BLaER1 (cell line): ENCODE results near the gene MAS1.
"Not testable (repeated sequence)": the region's sequence is repeated elsewhere in the genome, so short reads cannot be mapped to it uniquely, and the experiment has no call there.

ENCODE experiments used
- H3K27ac ChIP-seq: shearing (Covaris generic); formaldehyde crosslinking; 2 replicates; pipeline ENCODE4 v1.8.1; 2022
- H3K27me3 ChIP-seq: shearing (Covaris generic); formaldehyde crosslinking; 2 replicates; pipeline ENCODE4 v1.8.1; 2022
- H3K36me3 ChIP-seq: shearing (Covaris generic); formaldehyde crosslinking; 2 replicates; pipeline ENCODE4 v1.8.1; 2022
- H3K4me1 ChIP-seq: shearing (Covaris generic); formaldehyde crosslinking; 2 replicates; pipeline ENCODE4 v1.8.1; 2022
- H3K4me2 ChIP-seq: shearing (Covaris generic); formaldehyde crosslinking; 2 replicates; pipeline ENCODE4 v1.8.1; 2022
- H3K4me3 ChIP-seq: shearing (Covaris generic); formaldehyde crosslinking; 2 replicates; pipeline ENCODE4 v1.8.1; 2022
- H3K9ac ChIP-seq: shearing (Covaris generic); formaldehyde crosslinking; 2 replicates; pipeline ENCODE4 v1.8.1; 2022
- H3K9me3 ChIP-seq: shearing (Covaris generic); formaldehyde crosslinking; 2 replicates; pipeline ENCODE4 v1.8.1; 2022
- H4K20me1 ChIP-seq: shearing (Covaris generic); formaldehyde crosslinking; 2 replicates; pipeline ENCODE4 v1.8.1; 2022
- Cebpa-rat ChIP-seq: shearing (Covaris generic); IDR thresholded peaks from 2 replicates; pipeline ENCODE4 v1.8.1; 2022

MAS1 gene

GRCh38 chr6:159913862-159914564 lies 23.2 kb downstream of the MAS1 start:
- H4K20me1 ChIP-seq = no peaks in the 10 kb centered on the region
- TF ChIP-seq Cebpa-rat = no peak
- H3K4me2 ChIP-seq = no peak overlapping the region
- no peak overlapping the region for H3K9ac ChIP-seq
- no peaks in the 10 kb centered on the region for H3K9me3 ChIP-seq
- H3K4me3 ChIP-seq = no peak overlapping the region
- H3K27me3 ChIP-seq = no peaks in the 10 kb centered on the region
- H3K27ac ChIP-seq = no peak overlapping the region
- H3K36me3 ChIP-seq = no peaks in the 10 kb centered on the region
- no peaks in the 10 kb centered on the region for H3K4me1 ChIP-seq

- H3K4me3 ChIP-seq = no peak overlapping the region
- no peak for TF ChIP-seq Cebpa-rat
- no peaks in the 10 kb centered on the region for H3K36me3 ChIP-seq
- no peak overlapping the region for H3K27ac ChIP-seq
- H4K20me1 ChIP-seq = no peaks in the 10 kb centered on the region
- no peaks in the 10 kb centered on the region for H3K4me1 ChIP-seq
- no peak overlapping the region for H3K9ac ChIP-seq
- H3K9me3 ChIP-seq = no peaks in the 10 kb centered on the region
- H3K27me3 ChIP-seq = no peaks in the 10 kb centered on the region
- no peak overlapping the region for H3K4me2 ChIP-seq
These were observed 23.8 kb downstream of the MAS1 start for GRCh38 chr6:159914565-159914923.

DNA sequence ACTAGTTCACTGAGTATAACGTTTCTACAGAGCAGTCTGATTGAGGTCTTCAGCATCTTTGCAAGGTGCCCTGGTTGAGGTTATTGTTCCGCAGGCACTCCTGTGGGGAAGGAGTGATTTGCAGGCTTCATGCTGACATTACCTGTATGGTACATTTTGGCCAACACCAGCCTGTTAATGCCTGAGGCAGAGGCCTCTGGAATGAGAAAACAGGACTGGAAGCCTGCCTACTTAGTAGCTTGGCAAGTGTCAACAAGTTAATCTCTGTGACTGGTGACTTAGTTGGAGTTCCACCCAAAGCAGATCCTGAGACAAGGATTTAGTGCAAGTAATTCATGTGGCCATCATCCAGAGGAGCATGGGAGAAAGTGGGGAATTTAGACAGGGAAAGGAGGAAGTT lies 24.6 kb downstream of the MAS1 start:
- no peaks in the 10 kb centered on the region for H3K36me3 ChIP-seq
- no peak overlapping the region for H3K4me3 ChIP-seq
- no peaks in the 10 kb centered on the region for H3K9me3 ChIP-seq
- H4K20me1 ChIP-seq = no peaks in the 10 kb centered on the region
- no peak overlapping the region for H3K27ac ChIP-seq
- no peak for TF ChIP-seq Cebpa-rat
- H3K9ac ChIP-seq = no peak overlapping the region
- H3K4me2 ChIP-seq = no peak overlapping the region
- H3K4me1 ChIP-seq = no peaks in the 10 kb centered on the region
- H3K27me3 ChIP-seq = no peaks in the 10 kb centered on the region

DNA sequence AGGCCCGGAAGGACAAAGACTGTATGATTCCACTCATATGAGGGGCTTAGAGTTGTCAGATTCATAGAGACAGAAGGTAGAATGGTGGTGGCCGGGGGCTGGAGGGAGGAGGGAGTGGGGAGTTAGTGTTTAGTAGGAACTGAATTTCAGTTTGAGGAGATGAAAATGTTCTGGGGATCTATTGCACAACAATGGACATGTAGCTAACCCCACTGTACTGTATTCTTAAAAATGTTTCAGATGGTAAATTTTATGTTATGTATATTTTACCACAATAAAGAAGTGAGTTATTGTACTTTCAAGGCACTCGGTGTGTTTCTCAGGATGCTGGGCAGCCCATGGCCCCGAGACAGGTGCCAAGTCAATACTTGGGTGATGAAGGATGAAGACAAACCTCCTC lies 25.4 kb downstream of the MAS1 start:
- no peaks in the 10 kb centered on the region for H3K4me1 ChIP-seq
- H4K20me1 ChIP-seq = no peaks in the 10 kb centered on the region
- H3K36me3 ChIP-seq = no peaks in the 10 kb centered on the region
- no peak for TF ChIP-seq Cebpa-rat
- no peak overlapping the region for H3K9ac ChIP-seq
- H3K4me3 ChIP-seq = no peak overlapping the region
- no peaks in the 10 kb centered on the region for H3K27me3 ChIP-seq
- H3K4me2 ChIP-seq = no peak overlapping the region
- no peaks in the 10 kb centered on the region for H3K9me3 ChIP-seq
- no peak overlapping the region for H3K27ac ChIP-seq

DNA sequence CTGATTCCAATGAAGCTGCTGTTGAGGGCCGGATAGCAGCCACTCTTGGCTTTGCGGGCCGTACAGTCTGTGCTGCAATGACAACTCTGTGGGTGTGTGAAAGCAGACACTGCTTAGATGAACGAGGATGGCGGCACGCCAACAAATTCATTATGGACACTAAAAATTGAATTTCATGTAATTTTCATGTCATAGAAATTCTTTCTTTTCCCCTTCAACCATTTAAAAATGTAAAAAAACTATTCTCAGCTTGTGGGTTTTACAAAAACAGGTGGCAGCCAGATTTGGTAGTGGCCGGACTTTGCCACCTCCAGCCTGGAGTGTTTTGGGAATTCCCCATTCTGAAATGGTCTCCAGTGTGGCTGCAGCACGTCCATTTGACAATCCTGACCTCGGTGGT lies 26.0 kb downstream of the MAS1 start:
- no peaks in the 10 kb centered on the region for H4K20me1 ChIP-seq
- no peak overlapping the region for H3K9ac ChIP-seq
- no peak overlapping the region for H3K4me2 ChIP-seq
- no peaks in the 10 kb centered on the region for H3K9me3 ChIP-seq
- H3K4me1 ChIP-seq = no peaks in the 10 kb centered on the region
- no peak for TF ChIP-seq Cebpa-rat
- H3K27ac ChIP-seq = no peak overlapping the region
- H3K36me3 ChIP-seq = no peaks in the 10 kb centered on the region
- H3K27me3 ChIP-seq = no peaks in the 10 kb centered on the region
- H3K4me3 ChIP-seq = no peak overlapping the region

DNA sequence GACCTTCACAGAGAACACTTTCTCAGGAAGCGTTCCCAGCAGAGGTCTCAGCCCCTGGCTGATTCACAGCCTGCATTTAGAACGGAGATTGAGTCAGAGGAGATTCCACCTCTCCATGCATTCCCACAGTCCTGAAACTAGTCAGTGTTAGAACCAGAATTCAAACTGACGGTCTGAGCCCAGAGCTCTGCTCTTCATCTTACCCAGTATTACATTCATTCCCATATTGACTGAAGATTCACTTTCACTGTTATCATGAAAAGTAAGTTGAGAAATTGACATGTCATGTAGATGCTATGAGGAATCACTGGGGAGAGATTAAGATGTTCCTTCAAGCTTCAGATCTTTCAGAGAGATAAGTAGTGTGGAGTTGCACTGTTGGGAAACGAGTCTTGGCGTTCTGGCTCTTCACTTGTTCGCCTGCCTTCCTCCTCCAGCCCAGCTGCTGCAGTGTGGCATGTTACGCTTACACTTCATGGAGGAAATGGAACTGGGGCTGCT lies 28.3 kb downstream of the MAS1 start:
- TF ChIP-seq Cebpa-rat = no peak
- Histone ChIP-seq H3K36me3 (no peaks in the 10 kb centered on the region), H3K27me3 (no peaks in the 10 kb centered on the region), H4K20me1 (no peaks in the 10 kb centered on the region), H3K4me3 (no peak overlapping the region), H3K9me3 (peaks cover 4% of the 10 kb centered on the region), H3K9ac (no peak overlapping the region), H3K4me2 (no peak overlapping the region), H3K27ac (no peak overlapping the region), H3K4me1 (no peaks in the 10 kb centered on the region)

- no peaks in the 10 kb centered on the region for H3K27me3 ChIP-seq
- no peaks in the 10 kb centered on the region for H4K20me1 ChIP-seq
- no peak overlapping the region for H3K9ac ChIP-seq
- no peak overlapping the region for H3K4me3 ChIP-seq
- H3K4me1 ChIP-seq = no peaks in the 10 kb centered on the region
- peaks cover 11% of the 10 kb centered on the region for H3K9me3 ChIP-seq
- H3K36me3 ChIP-seq = no peaks in the 10 kb centered on the region
- no peak overlapping the region for H3K4me2 ChIP-seq
- no peak for TF ChIP-seq Cebpa-rat
- H3K27ac ChIP-seq = no peak overlapping the region
These were observed 29.0 kb downstream of the MAS1 start for GRCh38 chr6:159919800-159920199.

DNA sequence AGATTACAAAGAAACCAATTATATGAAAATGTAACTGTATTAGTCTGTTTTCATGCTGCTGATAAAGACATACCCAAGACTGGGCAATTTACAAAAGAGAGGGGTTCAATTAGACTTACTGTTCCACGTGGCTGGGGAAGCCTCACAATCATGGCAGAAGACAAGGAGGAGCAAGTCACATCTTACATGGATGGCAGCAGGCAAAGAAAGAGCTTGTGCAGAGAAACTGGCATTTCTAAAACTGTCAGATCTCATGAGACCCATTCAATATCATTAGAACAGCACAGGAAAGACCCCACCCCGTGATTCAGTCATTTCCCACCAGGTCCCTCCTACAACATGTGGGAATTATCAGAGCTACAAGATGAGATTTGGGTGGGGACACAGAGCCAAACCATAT lies 33.4 kb downstream of the MAS1 start:
- peaks cover 11% of the 10 kb centered on the region for H3K9me3 ChIP-seq
- H4K20me1 ChIP-seq, H3K27ac ChIP-seq: not testable (repeated sequence)

DNA sequence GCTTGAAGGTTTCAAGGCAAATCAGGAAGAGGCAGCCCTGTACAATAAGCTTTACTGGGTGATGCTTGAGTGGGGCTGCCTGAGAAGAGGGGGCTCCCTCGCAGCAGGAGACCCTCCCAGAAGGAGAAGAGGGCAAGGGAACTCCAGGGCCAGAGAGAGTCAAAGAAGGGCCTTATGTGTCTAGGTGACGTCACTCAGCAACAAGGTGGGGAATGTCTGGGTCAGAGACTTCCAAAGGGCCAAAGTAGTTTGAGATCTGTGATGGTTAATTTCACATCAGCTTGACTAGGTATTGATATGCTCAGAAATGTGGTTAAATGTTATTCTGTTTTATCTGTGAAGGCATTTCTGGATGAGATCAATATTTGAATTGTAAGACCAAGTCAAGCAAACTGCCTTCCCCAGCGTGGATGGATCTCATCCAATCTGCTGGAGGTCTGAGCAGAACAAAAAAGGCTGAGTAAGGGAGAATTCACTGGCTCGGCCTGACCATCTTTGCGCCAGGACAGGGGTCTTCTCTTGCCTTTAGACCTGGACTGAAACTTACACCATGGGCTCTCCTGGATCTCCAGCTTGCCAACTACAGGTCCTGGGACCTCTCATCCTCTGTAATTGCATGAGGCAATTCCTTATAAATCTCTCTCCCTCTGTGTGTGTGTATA lies 35.9 kb downstream of the MAS1 start:
- H3K4me2 ChIP-seq = no peak overlapping the region
- TF ChIP-seq Cebpa-rat = no peak
- peaks cover 6% of the 10 kb centered on the region; the same call in 1 of the 2 replicates for H3K4me1 ChIP-seq
- no peak overlapping the region for H3K9ac ChIP-seq
- H3K9me3 ChIP-seq = peaks cover 11% of the 10 kb centered on the region
- no peaks in the 10 kb centered on the region for H4K20me1 ChIP-seq
- no peaks in the 10 kb centered on the region for H3K27me3 ChIP-seq
- H3K36me3 ChIP-seq = no peaks in the 10 kb centered on the region
- no peak overlapping the region for H3K4me3 ChIP-seq
- H3K27ac ChIP-seq = no peak overlapping the region

More for the DNA sequence above, 33.4 kb downstream of the MAS1 start:
- not testable (repeated sequence) for H3K9ac ChIP-seq, H3K4me3 ChIP-seq, H3K4me2 ChIP-seq, H3K36me3 ChIP-seq, H3K4me1 ChIP-seq, H3K27me3 ChIP-seq

- no peak overlapping the region for H3K27ac ChIP-seq
- H3K4me3 ChIP-seq = no peak overlapping the region
- H4K20me1 ChIP-seq = no peaks in the 10 kb centered on the region
- H3K4me1 ChIP-seq = peaks cover 6% of the 10 kb centered on the region; the same call in 1 of the 2 replicates
- no peak for TF ChIP-seq Cebpa-rat
- no peak overlapping the region for H3K9ac ChIP-seq
- H3K9me3 ChIP-seq = no peaks in the 10 kb centered on the region
- no peak overlapping the region for H3K4me2 ChIP-seq
- H3K36me3 ChIP-seq = no peaks in the 10 kb centered on the region
- H3K27me3 ChIP-seq = no peaks in the 10 kb centered on the region
These were observed 39.0 kb downstream of the MAS1 start for GRCh38 chr6:159929819-159930218.
